ENCODE data around the gene CACNA1A.

CACNA1A gene

GRCh38 chr19:13159713-13160112 lies 346.6 kb downstream of the CACNA1A start:
- H3K27me3 ChIP-seq (ENCODE audit: insufficient read depth, poor library complexity, severe bottlenecking), result no peaks in the 10 kb centered on the region
- no peak for DNase-seq (ENCODE audit: low read depth in 1 of 2, low spot score in 1 of 2)
- no peak for TF ChIP-seq SPI1 (IDR thresholded peaks at IDR 0.05; ENCODE audit: borderline replicate concordance, low read depth)
- TF ChIP-seq REST (IDR thresholded peaks at IDR 0.05; ENCODE audit: insufficient replicate concordance, low read depth), result no peak
- TF ChIP-seq POLR2AphosphoS5 (IDR thresholded peaks at IDR 0.05; ENCODE audit: low read depth), result no peak
- no peak for TF ChIP-seq CTCF (IDR thresholded peaks at IDR 0.05; ENCODE audit: insufficient read depth, low read length)
- TF ChIP-seq GABPA (IDR thresholded peaks at IDR 0.05; ENCODE audit: low read depth), result no peak
- no peak overlapping the region for H3K27ac ChIP-seq (replicated peaks)
- H3K4me3 ChIP-seq (replicated peaks; ENCODE audit: insufficient read depth, low read length), result no peak overlapping the region
